ENCODE data around the gene IGSF8.

IGSF8 gene

GRCh38 chr1:160098852-160099561 lies 588 bp upstream of the IGSF8 start:
- peak overlapping the region; percentile 28 for H3K4me3 ChIP-seq (ENCODE audit: low read depth, low read length)
- TF ChIP-seq CTCF (IDR thresholded peaks at IDR 0.05; ENCODE audit: borderline replicate concordance, insufficient read depth, low read depth, low read length) = no peak

- H3K4me3 ChIP-seq (ENCODE audit: low read depth, low read length) = peak overlapping the region; percentile 82
- no peak for TF ChIP-seq CTCF (IDR thresholded peaks at IDR 0.05; ENCODE audit: borderline replicate concordance, insufficient read depth, low read depth, low read length)
Observed at GRCh38 chr1:160097151-160097910, 1.1 kb downstream of the IGSF8 start.

GRCh38 chr1:160096274-160097116 lies 1.9 kb downstream of the IGSF8 start:
- H3K4me3 ChIP-seq (ENCODE audit: low read depth, low read length) = no peak overlapping the region
- TF ChIP-seq CTCF (IDR thresholded peaks at IDR 0.05; ENCODE audit: borderline replicate concordance, insufficient read depth, low read depth, low read length) = no peak

GRCh38 chr1:160095382-160096105 lies 2.9 kb downstream of the IGSF8 start:
- TF ChIP-seq CTCF (IDR thresholded peaks at IDR 0.05; ENCODE audit: borderline replicate concordance, insufficient read depth, low read depth, low read length) = no peak
- no peak overlapping the region for H3K4me3 ChIP-seq (ENCODE audit: low read depth, low read length)

GRCh38 chr1:160094806-160095205 lies 3.6 kb downstream of the IGSF8 start:
- no peak overlapping the region for H3K4me3 ChIP-seq (ENCODE audit: low read depth, low read length)
- TF ChIP-seq CTCF (IDR thresholded peaks at IDR 0.05; ENCODE audit: borderline replicate concordance, insufficient read depth, low read depth, low read length) = no peak

GRCh38 chr1:160094291-160094625 lies 4.2 kb downstream of the IGSF8 start:
- H3K4me3 ChIP-seq (ENCODE audit: low read depth, low read length) = no peak overlapping the region
- TF ChIP-seq CTCF (IDR thresholded peaks at IDR 0.05; ENCODE audit: borderline replicate concordance, insufficient read depth, low read depth, low read length) = no peak
